Loucy (cell line): ENCODE measurements around the gene CYBRD1.

Experiments
- H2AFZ ChIP-seq: fragments of 200-600 bp; sonication (generic); 2 replicates; pipeline ENCODE4 v1.6.0; 2016; ENCODE audit warnings: antibody characterized with exemption, mild to moderate bottlenecking, low read length, moderate library complexity
- H3F3A ChIP-seq: fragments of 200-600 bp; 2 replicates; pipeline ENCODE4 v1.6.0; 2016; ENCODE audit warnings: antibody characterized with exemption, low read depth, mild to moderate bottlenecking
- H3K27me3 ChIP-seq: fragments of 200-600 bp; sonication (generic); 2 replicates; pipeline ENCODE4 v1.6.1; 2014; ENCODE audit warnings: low read length, mild to moderate bottlenecking; ENCODE audit not compliant: insufficient read depth, poor library complexity, severe bottlenecking
- H3K36me3 ChIP-seq: fragments of 200-600 bp; sonication (generic); 2 replicates; pipeline ENCODE4 v1.6.1; 2016; ENCODE audit warnings: low read length; ENCODE audit not compliant: insufficient read depth
- H3K4me1 ChIP-seq: fragments of 200-600 bp; sonication (generic); 2 replicates; pipeline ENCODE4 v1.5.1; 2014; ENCODE audit warnings: low read length, mild to moderate bottlenecking; ENCODE audit not compliant: insufficient read depth, poor library complexity, severe bottlenecking
- H3K4me2 ChIP-seq: fragments of 200-600 bp; sonication (generic); 2 replicates; pipeline ENCODE4 v1.6.0; 2014; ENCODE audit warnings: antibody characterized with exemption, low read length, low read depth, mild to moderate bottlenecking; ENCODE audit not compliant: poor library complexity, severe bottlenecking
- H3K4me3 ChIP-seq: fragments of 200-600 bp; sonication (generic); 2 replicates; pipeline ENCODE4 v1.5.1; 2014; ENCODE audit warnings: low read length, mild to moderate bottlenecking, mixed read lengths; ENCODE audit not compliant: poor library complexity, severe bottlenecking
- H3K79me2 ChIP-seq: fragments of 200-600 bp; sonication (generic); 2 replicates; pipeline ENCODE4 v1.6.1; 2014; ENCODE audit warnings: low read length; ENCODE audit not compliant: insufficient read depth
- H3K9ac ChIP-seq: fragments of 200-600 bp; sonication (generic); 2 replicates; pipeline ENCODE4 v1.6.0; 2014; ENCODE audit warnings: mild to moderate bottlenecking, low read depth, low read length, moderate library complexity; ENCODE audit not compliant: poor library complexity, severe bottlenecking
- H3K9me2 ChIP-seq: fragments of 200-600 bp; sonication (generic); replicated peaks from 2 replicates; pipeline ENCODE4 v1.6.1; 2016; ENCODE audit warnings: low read depth, low read length, mixed read lengths
- H3K9me3 ChIP-seq: fragments of 200-600 bp; sonication (generic); 2 replicates; pipeline ENCODE4 v1.6.1; 2014; ENCODE audit warnings: mild to moderate bottlenecking, antibody characterized with exemption, low read length, low read depth; ENCODE audit not compliant: insufficient read depth
- H4K20me1 ChIP-seq: fragments of 200-600 bp; sonication (generic); 2 replicates; pipeline ENCODE4 v1.6.0; 2014; ENCODE audit warnings: antibody characterized with exemption, low read length, mild to moderate bottlenecking; ENCODE audit not compliant: insufficient read depth, poor library complexity, severe bottlenecking
- CTCF ChIP-seq: fragments of 200-600 bp; sonication (generic); conservative IDR thresholded peaks from 2 replicates; pipeline ENCODE4 v1.5.1; 2014; ENCODE audit warnings: mild to moderate bottlenecking, antibody characterized with exemption, low read length
- EZH2phosphoT487 ChIP-seq: fragments of 200-600 bp; IDR thresholded peaks from 2 replicates; pipeline ENCODE4 v1.6.1; 2018; ENCODE audit warnings: antibody characterized with exemption, mild to moderate bottlenecking, moderate library complexity, borderline replicate concordance

The CYBRD1 gene

GRCh38 chr2:171522788-171523087 lies 464 bp downstream of the CYBRD1 start:
- H3K79me2 ChIP-seq: peaks cover 49% of the 10 kb centered on the region
- H3K27me3 ChIP-seq: no peaks in the 10 kb centered on the region
- TF ChIP-seq EZH2phosphoT487 (no peak), CTCF (no peak)
- H3K4me3 ChIP-seq: peak overlapping the region; percentile 83
- peak overlapping the region; percentile 93 for H2AFZ ChIP-seq
- peaks cover 5% of the 10 kb centered on the region for H4K20me1 ChIP-seq
- H3K9me2 ChIP-seq: no peaks in the 10 kb centered on the region
- H3K4me1 ChIP-seq: peaks cover 42% of the 10 kb centered on the region
- peak overlapping the region; percentile 87 for H3K9ac ChIP-seq
- no peaks in the 10 kb centered on the region for H3K36me3 ChIP-seq
- H3F3A ChIP-seq: no peaks in the 10 kb centered on the region
- H3K9me3 ChIP-seq: no peaks in the 10 kb centered on the region
- H3K4me2 ChIP-seq: peak overlapping the region; percentile 84

- Histone ChIP-seq H4K20me1 (peaks cover 5% of the 10 kb centered on the region), H3F3A (no peaks in the 10 kb centered on the region), H3K79me2 (peaks cover 50% of the 10 kb centered on the region), H3K4me2 (peak overlapping the region; percentile 84), H3K9ac (peak overlapping the region; percentile 87), H2AFZ (peak overlapping the region; percentile 93), H3K36me3 (no peaks in the 10 kb centered on the region), H3K9me2 (no peaks in the 10 kb centered on the region), H3K27me3 (no peaks in the 10 kb centered on the region), H3K4me1 (peaks cover 42% of the 10 kb centered on the region), H3K4me3 (peak overlapping the region; percentile 83), H3K9me3 (no peaks in the 10 kb centered on the region)
- no peak for TF ChIP-seq CTCF
Measured at GRCh38 chr2:171523088-171524017, 1.1 kb downstream of the CYBRD1 start.

GRCh38 chr2:171524018-171524401 lies 1.7 kb downstream of the CYBRD1 start:
- Histone ChIP-seq H3K27me3 (no peaks in the 10 kb centered on the region), H3K4me2 (peak overlapping the region; percentile 84), H3K4me3 (peak overlapping the region; percentile 83), H2AFZ (peak overlapping the region; percentile 93; the same call in 1 of the 2 replicates), H4K20me1 (peaks cover 5% of the 10 kb centered on the region), H3K9me2 (no peaks in the 10 kb centered on the region), H3K36me3 (no peaks in the 10 kb centered on the region), H3K9ac (peak overlapping the region; percentile 87), H3F3A (no peaks in the 10 kb centered on the region), H3K79me2 (peaks cover 50% of the 10 kb centered on the region), H3K9me3 (no peaks in the 10 kb centered on the region), H3K4me1 (peaks cover 42% of the 10 kb centered on the region)
- TF ChIP-seq EZH2phosphoT487: no peak
- TF ChIP-seq CTCF: no peak
